ENCODE measurements around the gene GSX1. TPM values are rescaled to one million over a fixed set of nuclear protein-coding genes. Genes with fewer than 3 reads are reported as not detected.
A peak's percentile ranks its signal among the peaks of the same experiment; 100 is the strongest.

Gene GSX1
- total RNA-seq, 1 donor from 2014 or later, result not detected

DNA sequence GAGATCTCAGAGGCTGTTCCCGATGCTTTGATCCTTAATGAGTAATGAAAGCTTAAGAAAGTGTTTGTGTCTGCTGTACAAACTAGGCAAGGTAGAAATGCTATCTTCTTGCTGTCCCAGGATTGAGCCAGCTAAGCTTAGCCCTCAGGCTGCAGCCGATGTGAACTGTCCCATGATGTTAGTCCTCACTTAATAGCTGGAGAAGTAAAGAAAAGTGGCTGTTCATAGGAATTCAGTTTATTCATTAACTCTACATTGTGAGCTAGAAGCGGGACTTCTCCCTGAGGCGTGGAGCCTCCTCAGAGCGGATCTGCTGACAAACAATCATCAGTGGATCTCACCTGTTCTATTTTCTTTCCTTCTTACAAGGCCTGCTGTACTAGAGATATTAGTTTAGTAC is 10.1 kb upstream of the GSX1 start:
- H3K27me3 ChIP-seq, result peaks cover 11% of the 10 kb centered on the region
- H3K4me1 ChIP-seq, result no peaks in the 10 kb centered on the region
- ATAC-seq (no peak), DNase-seq (no peak)
- no peaks in the 10 kb centered on the region for H3K9me3 ChIP-seq
- TF ChIP-seq CTCF (IDR thresholded peaks at IDR 0.05), result no peak
- H3K27ac ChIP-seq, result no peak overlapping the region
- no peak overlapping the region for H3K4me3 ChIP-seq
- no peaks in the 10 kb centered on the region for H3K36me3 ChIP-seq
- intact Hi-C loops (cut with DNase I), result no loop called here

DNA sequence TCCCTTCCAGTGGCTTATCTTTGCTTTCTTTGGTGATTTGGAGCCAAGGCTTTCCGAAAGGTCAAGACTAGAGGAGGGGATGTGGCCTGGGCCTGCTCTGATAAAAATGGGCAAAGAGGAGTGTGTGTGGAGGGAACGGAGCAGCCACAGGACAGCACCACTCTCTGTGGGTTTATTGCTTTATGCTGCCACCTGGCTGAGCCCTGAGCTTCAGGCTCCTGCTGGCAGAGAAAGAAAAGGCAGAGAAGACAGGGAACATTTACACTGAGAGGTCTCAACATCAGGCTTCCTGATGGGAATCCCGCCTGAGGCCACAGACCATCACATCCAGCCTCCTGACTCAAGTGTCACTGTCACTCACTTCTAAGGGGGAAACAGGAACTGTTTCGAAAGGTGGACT is 9.2 kb upstream of the GSX1 start:
- DNase-seq (no peak), ATAC-seq (peak; percentile 64)
- Histone ChIP-seq H3K27ac (no peak overlapping the region), H3K27me3 (peaks cover 15% of the 10 kb centered on the region), H3K9me3 (no peaks in the 10 kb centered on the region), H3K4me3 (no peak overlapping the region), H3K36me3 (no peaks in the 10 kb centered on the region), H3K4me1 (no peaks in the 10 kb centered on the region)
- intact Hi-C loops (cut with DNase I), result no loop called here
- no peak for TF ChIP-seq CTCF (IDR thresholded peaks at IDR 0.05)

DNA sequence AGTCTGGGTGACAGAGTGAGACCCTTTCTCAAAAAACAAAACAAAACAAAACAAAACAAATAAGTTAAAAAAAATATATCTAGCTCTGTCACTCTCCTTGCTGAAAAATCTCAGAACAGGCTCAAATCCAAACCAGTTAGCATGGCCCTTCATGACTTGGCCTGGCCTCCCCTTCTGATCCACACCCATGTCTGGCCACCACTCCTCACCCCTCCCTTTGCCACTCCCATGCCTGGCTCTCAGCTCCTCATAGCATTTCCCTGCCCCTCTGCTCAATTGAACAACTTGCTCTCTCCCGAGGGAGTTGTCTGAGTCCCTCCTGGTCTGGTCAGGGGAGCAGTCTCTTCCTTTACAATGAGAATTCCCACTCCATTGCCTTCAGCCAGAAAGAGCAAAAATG is 4.0 kb upstream of the GSX1 start:
- intact Hi-C loops (cut with DNase I), result no loop called here
- no peak for TF ChIP-seq CTCF (IDR thresholded peaks at IDR 0.05)
- no peak for DNase-seq
- H3K4me1 ChIP-seq, result peaks cover 24% of the 10 kb centered on the region
- ATAC-seq, result no peak
- peaks cover 53% of the 10 kb centered on the region for H3K27me3 ChIP-seq
- no peaks in the 10 kb centered on the region for H3K9me3 ChIP-seq
- H3K4me3 ChIP-seq, result no peak overlapping the region
- no peak overlapping the region for H3K27ac ChIP-seq
- H3K36me3 ChIP-seq, result no peaks in the 10 kb centered on the region

DNA sequence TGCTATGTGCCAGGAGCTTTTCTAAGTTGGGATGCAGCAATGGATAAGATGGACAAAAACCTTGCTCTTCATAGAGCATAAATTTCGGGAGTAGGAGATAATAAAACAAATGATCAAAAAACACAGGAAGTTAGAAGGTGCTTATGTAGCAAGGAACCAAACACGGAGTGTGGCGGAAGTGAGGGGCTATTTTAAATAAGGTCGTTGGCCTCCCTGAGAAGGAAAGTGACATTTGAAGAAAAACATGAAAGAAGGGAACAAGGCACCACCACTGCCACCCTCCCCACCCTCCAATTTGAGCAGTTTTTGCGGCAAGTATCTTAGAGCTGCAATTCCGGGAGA is 3.2 kb upstream of the GSX1 start:
- no peak overlapping the region for H3K4me3 ChIP-seq
- no peak overlapping the region for H3K27ac ChIP-seq
- no peaks in the 10 kb centered on the region for H3K9me3 ChIP-seq
- peaks cover 62% of the 10 kb centered on the region for H3K27me3 ChIP-seq
- intact Hi-C loops (cut with DNase I), result no loop called here
- ATAC-seq, result no peak
- H3K36me3 ChIP-seq, result no peaks in the 10 kb centered on the region
- DNase-seq, result no peak
- H3K4me1 ChIP-seq, result peaks cover 24% of the 10 kb centered on the region
- no peak for TF ChIP-seq CTCF (IDR thresholded peaks at IDR 0.05)

- Histone ChIP-seq H3K9me3 (no peaks in the 10 kb centered on the region), H3K4me3 (peak overlapping the region; percentile 5), H3K27me3 (peaks cover 68% of the 10 kb centered on the region), H3K27ac (no peak overlapping the region), H3K36me3 (no peaks in the 10 kb centered on the region), H3K4me1 (peaks cover 24% of the 10 kb centered on the region)
- TF ChIP-seq CTCF (IDR thresholded peaks at IDR 0.05), result no peak
- no peak for DNase-seq
- ATAC-seq, result no peak
- intact Hi-C loops (cut with DNase I), result no loop called here
Measured at GRCh38 chr13:27789495-27790303, 2.6 kb upstream of the GSX1 start.

DNA sequence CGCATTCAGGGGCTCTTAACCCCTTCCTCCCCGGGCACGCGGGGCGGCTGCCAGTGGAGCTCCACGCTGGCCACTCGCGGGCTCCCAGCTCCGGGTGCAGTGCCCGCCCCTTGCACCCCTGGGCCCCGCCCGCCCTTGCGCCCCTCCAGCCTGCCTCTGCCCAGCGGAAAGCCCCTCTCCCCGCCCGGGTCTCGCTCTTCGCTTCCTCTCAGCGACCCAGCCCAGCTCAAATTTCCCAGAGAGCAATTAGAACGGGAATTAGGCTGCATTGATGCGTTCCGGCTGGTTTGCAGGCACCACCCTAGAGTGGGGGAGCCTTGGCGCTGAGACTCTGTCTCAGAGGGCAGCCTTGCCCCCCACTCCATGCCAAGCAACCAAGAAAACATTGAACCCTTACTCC is 1.8 kb upstream of the GSX1 start:
- no peaks in the 10 kb centered on the region for H3K36me3 ChIP-seq
- H3K27me3 ChIP-seq, result peaks cover 76% of the 10 kb centered on the region
- peak overlapping the region; percentile 42 for H3K4me3 ChIP-seq
- DNase-seq (no peak), ATAC-seq (no peak)
- H3K9me3 ChIP-seq, result no peaks in the 10 kb centered on the region
- intact Hi-C loops (cut with DNase I), result no loop called here
- H3K27ac ChIP-seq, result no peak overlapping the region
- H3K4me1 ChIP-seq, result peaks cover 24% of the 10 kb centered on the region
- TF ChIP-seq CTCF (IDR thresholded peaks at IDR 0.05), result no peak
